Left ventricle myocardium inferior (tissue), 1 donor: ENCODE measurements around the gene TUBB8B. TPM values are rescaled to one million over a fixed set of nuclear protein-coding genes. Genes with fewer than 3 reads are reported as not detected.
"Not testable (repeated sequence)": the region's sequence is repeated elsewhere in the genome, so short reads cannot be mapped to it uniquely, and the experiment has no call there.

ENCODE experiments used
- DNase-seq: peaks from one replicate; pipeline ENCODE4 v3.0.0-alpha.2; 2020
- H3K27ac ChIP-seq: fragments of 200-600 bp; replicated peaks from 2 replicates; pipeline ENCODE4 v1.8.0; 2021
- H3K27me3 ChIP-seq: fragments of 200-600 bp; 2 replicates; pipeline ENCODE4 v1.8.0; 2021; ENCODE audit warnings: low read depth
- H3K36me3 ChIP-seq: fragments of 200-600 bp; 2 replicates; pipeline ENCODE4 v1.8.0; 2021
- H3K4me1 ChIP-seq: fragments of 200-600 bp; 2 replicates; pipeline ENCODE4 v1.8.0; 2021
- H3K4me3 ChIP-seq: fragments of 200-600 bp; 2 replicates; pipeline ENCODE4 v1.8.0; 2021; ENCODE audit warnings: mild to moderate bottlenecking, moderate library complexity
- H3K9me3 ChIP-seq: fragments of 200-600 bp; replicated peaks from 2 replicates; pipeline ENCODE4 v1.8.0; 2021
- CTCF ChIP-seq: fragments of 200-600 bp; IDR thresholded peaks from 2 replicates; pipeline ENCODE4 v1.8.0; 2021; ENCODE audit warnings: antibody characterized with exemption, mild to moderate bottlenecking, borderline replicate concordance
- intact Hi-C: fragments of 100-400 bp; cut with micrococcal nuclease; formaldehyde crosslinking; loops from one replicate; pipeline ENCODE4 v1.11.0; 2022
- total RNA-seq: library from RNA; stranded (reverse); fragmentation: NEBNext Ultra II Directional; extraction: Animal tissue kit (Norgen Biotek cat#: 25700); gene quantifications from one replicate; pipeline ENCODE4 v1.2.1, GENCODE V29; 2021
- donor health status: DM: no; HTN: yes; CAD: no; lungs with severe emphysema.

TUBB8B gene
- total RNA-seq, 1 donor from 2014 or later = not detected

GRCh38 chr18:80202-80601 is 30.8 kb upstream of the TUBB8B start:
- H3K27ac ChIP-seq, H3K9me3 ChIP-seq, H3K4me1 ChIP-seq, intact Hi-C loops, H3K36me3 ChIP-seq, H3K4me3 ChIP-seq, DNase-seq: not testable (repeated sequence)
- peaks cover 18% of the 10 kb centered on the region for H3K27me3 ChIP-seq

- H3K4me3 ChIP-seq, intact Hi-C loops, H3K36me3 ChIP-seq, H3K9me3 ChIP-seq, H3K27ac ChIP-seq, DNase-seq, H3K4me1 ChIP-seq: not testable (repeated sequence)
- peak; percentile 24 for TF ChIP-seq CTCF
- peaks cover 37% of the 10 kb centered on the region for H3K27me3 ChIP-seq
Observed at GRCh38 chr18:75525-76160, 26.2 kb upstream of the TUBB8B start.

DNA sequence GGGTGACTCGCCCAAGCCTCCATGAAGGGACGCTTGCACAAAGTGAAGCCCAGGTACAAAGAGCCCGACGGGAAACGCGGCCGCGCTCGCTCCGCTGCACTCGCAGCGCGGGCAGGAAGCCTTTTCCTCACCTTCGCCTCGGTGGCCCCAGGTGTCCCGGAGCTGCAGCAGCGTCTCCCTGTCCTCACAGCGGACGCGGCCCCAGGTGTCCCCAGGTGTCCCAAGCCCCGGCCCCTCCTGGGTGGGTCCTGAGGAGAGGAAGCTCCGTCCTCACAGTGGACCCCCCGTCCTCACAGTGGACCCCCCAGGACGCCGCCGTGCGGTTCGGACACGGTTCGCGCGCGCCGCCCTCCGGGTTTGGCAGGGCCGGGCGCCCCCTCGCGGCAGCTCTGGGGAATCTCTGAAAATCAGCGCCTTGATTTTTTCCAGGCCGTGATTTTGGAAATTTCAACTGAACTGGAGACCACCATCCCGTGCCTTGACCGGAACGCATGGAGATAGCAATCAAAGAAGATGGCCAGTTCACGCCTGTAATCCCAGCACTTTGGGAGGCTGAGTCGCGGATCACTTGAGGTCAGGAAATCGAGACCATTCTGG is 23.9 kb upstream of the TUBB8B start:
- intact Hi-C loops, H3K4me1 ChIP-seq, H3K36me3 ChIP-seq, DNase-seq, H3K9me3 ChIP-seq, H3K4me3 ChIP-seq, H3K27ac ChIP-seq: not testable (repeated sequence)
- H3K27me3 ChIP-seq = peaks cover 47% of the 10 kb centered on the region
- peak; percentile 21 for TF ChIP-seq CTCF

DNA sequence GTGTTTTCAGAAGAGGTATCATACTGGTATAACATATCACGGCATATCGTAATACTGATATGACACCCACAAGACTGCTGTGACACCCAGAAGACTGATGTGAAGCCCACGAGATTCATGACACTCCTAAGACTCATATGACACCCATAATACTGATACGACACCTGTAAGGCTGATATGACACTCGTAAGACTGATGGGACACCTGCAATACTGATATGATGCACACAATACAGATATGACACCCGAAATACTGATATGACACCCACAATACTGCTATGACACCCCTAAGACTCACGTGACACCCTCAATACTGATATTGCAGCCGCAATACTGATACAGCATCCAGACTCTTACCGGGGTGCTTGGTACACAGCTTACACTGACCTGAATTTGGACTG is 18.3 kb upstream of the TUBB8B start:
- H3K9me3 ChIP-seq, H3K27ac ChIP-seq, H3K4me1 ChIP-seq, intact Hi-C loops, DNase-seq, H3K36me3 ChIP-seq, H3K4me3 ChIP-seq: not testable (repeated sequence)
- H3K27me3 ChIP-seq = peaks cover 56% of the 10 kb centered on the region

DNA sequence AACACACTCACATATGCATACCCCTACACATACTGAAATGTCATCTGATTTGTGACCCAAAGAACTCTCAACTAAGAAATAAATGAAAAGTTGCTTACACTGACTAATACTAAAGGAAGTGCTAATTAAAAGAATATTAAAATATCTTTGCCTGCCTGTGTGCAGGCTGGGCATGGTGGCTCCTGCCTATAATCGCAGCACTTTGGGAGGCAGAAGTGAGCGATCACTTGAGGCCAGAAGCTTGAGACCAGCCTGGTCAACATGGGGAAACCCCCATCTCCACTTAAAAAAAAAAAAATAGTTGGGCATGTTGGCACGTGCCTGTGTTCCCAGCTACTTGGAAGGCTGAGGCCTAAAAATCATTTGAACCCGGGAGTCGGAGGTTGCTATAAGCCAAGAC is 14.9 kb upstream of the TUBB8B start:
- H3K4me3 ChIP-seq, H3K4me1 ChIP-seq, H3K36me3 ChIP-seq, intact Hi-C loops, DNase-seq, H3K9me3 ChIP-seq, H3K27ac ChIP-seq: not testable (repeated sequence)
- peaks cover 43% of the 10 kb centered on the region for H3K27me3 ChIP-seq

- H3K4me3 ChIP-seq, intact Hi-C loops, H3K27ac ChIP-seq, H3K9me3 ChIP-seq, H3K4me1 ChIP-seq, H3K36me3 ChIP-seq, DNase-seq: not testable (repeated sequence)
- H3K27me3 ChIP-seq = peaks cover 40% of the 10 kb centered on the region
Observed at GRCh38 chr18:63656-64055, 14.2 kb upstream of the TUBB8B start.

- H3K9me3 ChIP-seq, H3K4me3 ChIP-seq, DNase-seq, H3K27ac ChIP-seq, intact Hi-C loops, H3K27me3 ChIP-seq, H3K4me1 ChIP-seq, H3K36me3 ChIP-seq: not testable (repeated sequence)
Observed at GRCh38 chr18:54388-54787, 5.0 kb upstream of the TUBB8B start.

GRCh38 chr18:48696-49095 is 719 bp downstream of the TUBB8B start:
- H3K27me3 ChIP-seq, DNase-seq, H3K27ac ChIP-seq, intact Hi-C loops, H3K36me3 ChIP-seq, H3K9me3 ChIP-seq, H3K4me1 ChIP-seq, H3K4me3 ChIP-seq: not testable (repeated sequence)

DNA sequence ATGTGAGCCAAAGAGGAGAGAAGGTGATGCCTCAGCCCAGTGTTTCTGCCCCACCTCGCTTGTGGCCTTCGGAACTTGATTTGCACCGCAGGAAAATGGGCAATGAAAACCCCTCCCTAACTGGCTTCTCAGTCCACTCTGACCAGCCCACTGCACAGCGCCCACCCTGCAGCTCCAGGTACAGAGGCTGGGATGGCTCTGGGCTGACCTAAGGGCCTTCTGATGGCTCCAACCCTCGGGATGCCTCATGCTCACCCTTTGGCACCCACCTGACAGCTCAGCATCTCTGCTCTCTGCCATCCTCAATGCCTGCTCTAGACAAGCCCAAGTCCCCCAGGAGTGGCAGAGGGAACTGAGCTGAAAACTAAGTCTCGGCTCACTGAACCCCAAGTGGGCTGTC is 36.2 kb downstream of the TUBB8B start:
- H3K36me3 ChIP-seq, DNase-seq, intact Hi-C loops, H3K27ac ChIP-seq, H3K4me1 ChIP-seq, H3K9me3 ChIP-seq, H3K27me3 ChIP-seq, H3K4me3 ChIP-seq: not testable (repeated sequence)

DNA sequence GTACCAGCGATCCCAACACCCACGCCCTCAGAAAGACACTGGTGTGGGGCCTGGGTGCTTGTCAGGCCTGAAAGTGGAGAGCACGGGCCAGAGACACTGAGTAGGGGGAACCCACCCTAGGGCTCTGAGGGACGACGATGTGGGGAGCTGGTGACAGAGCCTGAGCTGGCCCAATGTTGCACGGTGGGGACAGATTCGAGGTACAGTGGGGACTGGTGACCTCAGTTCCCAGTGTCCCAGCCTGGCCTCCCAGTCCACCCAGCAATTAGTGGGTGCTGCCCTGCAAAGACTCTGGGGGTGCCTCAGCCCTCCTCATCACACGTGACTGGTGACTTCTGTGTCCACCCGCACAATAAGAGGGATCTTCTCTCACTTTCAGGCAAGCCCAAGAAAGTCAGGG is 36.6 kb downstream of the TUBB8B start:
- H3K4me3 ChIP-seq, intact Hi-C loops, DNase-seq: not testable (repeated sequence)

GRCh38 chr18:11383-12274 is 37.8 kb downstream of the TUBB8B start:
- H3K36me3 ChIP-seq, DNase-seq, H3K27ac ChIP-seq, H3K4me3 ChIP-seq, H3K27me3 ChIP-seq, intact Hi-C loops, H3K9me3 ChIP-seq, H3K4me1 ChIP-seq: not testable (repeated sequence)

More for the DNA sequence above, 36.6 kb downstream of the TUBB8B start:
- H3K36me3 ChIP-seq, H3K27me3 ChIP-seq, H3K4me1 ChIP-seq, H3K9me3 ChIP-seq, H3K27ac ChIP-seq: not testable (repeated sequence)
